K562 (cell line): ENCODE measurements around the gene TNF. TPM values are rescaled to one million over a fixed set of nuclear protein-coding genes. Genes with fewer than 3 reads are reported as not detected.

ENCODE experiments used
- GTF2A2 ChIP-seq: IDR thresholded peaks from 2 replicates; pipeline ENCODE4 v1.6.1; 2016; ENCODE audit warnings: mild to moderate bottlenecking, missing genetic modification characterization, missing compliant biosample characterization
- KLF6 ChIP-seq: fragments of 250-450 bp; sonication (Bioruptor Pico); IDR thresholded peaks from 2 replicates; pipeline ENCODE4 v1.4.0; 2020; ENCODE audit warnings: mild to moderate bottlenecking, moderate library complexity, borderline replicate concordance
- REST ChIP-seq, 2 experiments: fragments of 450-650 bp; formaldehyde crosslinking in 1 of 2; IDR thresholded peaks; 2 replicates each; pipeline versions ENCODE4 v1.4.0 to v1.6.1; 2014 to 2020; ENCODE audit warnings: mild to moderate bottlenecking in 2 of 2, borderline replicate concordance in 1 of 2, low read depth in 1 of 2
- THAP12 ChIP-seq: fragments of 250-450 bp; sonication (Bioruptor Pico); IDR thresholded peaks from 2 replicates; pipeline ENCODE4 v1.9.0; 2021; ENCODE audit warnings: mild to moderate bottlenecking, inconsistent platforms
- ZMIZ1 ChIP-seq, 2 experiments: fragments of 150-350 bp in 1 of 2; IDR thresholded peaks; 2 replicates each; pipeline ENCODE4 v1.6.1; 2012 to 2016; ENCODE audit warnings: low read depth in 2 of 2, low read length in 2 of 2, mild to moderate bottlenecking in 1 of 2, moderate library complexity in 1 of 2
- ZNF316 ChIP-seq: fragments of 450-650 bp; IDR thresholded peaks from 2 replicates; pipeline ENCODE4 v1.6.1; 2016
- ZNF354B ChIP-seq: fragments of 250-450 bp; sonication (Bioruptor Pico); IDR thresholded peaks from 2 replicates; pipeline ENCODE4 v1.4.0; 2020
- ZNF511 ChIP-seq: sonication (generic); formaldehyde crosslinking; IDR thresholded peaks from 2 replicates; pipeline ENCODE4 v1.8.0; 2022; ENCODE audit warnings: mild to moderate bottlenecking, missing genetic modification reagents
- ZNF717 ChIP-seq: fragments of 250-450 bp; sonication (Bioruptor Pico); IDR thresholded peaks from 2 replicates; pipeline ENCODE4 v1.5.0; 2021
- polyA plus RNA-seq, 8 experiments: library from polyadenylated mRNA; depleted of rRNA in 4 of 8; stranded (reverse) in 5 of 8; unstranded in 3 of 8; fragments of >200 nt; fragmentation: Nextera tagmentation in 2 of 8; fragmentation: Illumina TruSeq in 1 of 8; extraction: Ambion mirVana in 2 of 8; extraction: Trizol in 1 of 8; gene quantifications; 2 replicates each; pipeline versions ENCODE4 v1.2.1 to v1.2.3, GENCODE V29; 2011 to 2014; ENCODE audit warnings: inconsistent platforms in 1 of 8, missing spikeins in 1 of 8
- total RNA-seq, 7 experiments: library from RNA; depleted of rRNA in 6 of 7; stranded (reverse); fragments of >200 nt in 6 of 7; fragmentation: Illumina TruSeq in 2 of 7; extraction: Trizol in 2 of 7; gene quantifications; 2 replicates each; pipeline versions ENCODE4 v1.2.1 to v1.2.3, GENCODE V29; 2011 to 2021; ENCODE audit warnings: low replicate concordance in 1 of 7

TNF gene
- total and polyA plus RNA-seq, 9 of the 15 experiments (the other 6 are each of a cell fraction or from before 2014, with no cell fraction given), result 0.08 to 0.40 TPM; not detected in 7

- 0 out of 2 replicates have a peak, but pooled peaks have one; percentile 23 for TF ChIP-seq ZNF316
- peak; percentile 86; the same call in 1 of the 2 replicates for TF ChIP-seq KLF6
- peak; percentile 75 for TF ChIP-seq THAP12
- peak; percentile 89 for TF ChIP-seq GTF2A2 (tag)
- no peak for TF ChIP-seq ZNF354B (CRISPR knock-in tag)
- peak; percentile 29; the same call in 1 of the 2 replicates for TF ChIP-seq ZNF717
- peak in 1 of 2 experiments; percentile 24; a peak in 1 of 4 replicates for TF ChIP-seq ZMIZ1 (IDR thresholded peaks at IDR 0.05; ENCODE audit: low read depth in 2 of 2, low read length in 2 of 2)
- TF ChIP-seq REST (IDR thresholded peaks at IDR 0.05; ENCODE audit: borderline replicate concordance), result no peak
- TF ChIP-seq REST (CRISPR knock-in tag; IDR thresholded peaks at IDR 0.05; ENCODE audit: low read depth), result peak; percentile 65; the same call in 1 of the 2 replicates
- peak; percentile 93; the same call in 1 of the 2 replicates for TF ChIP-seq ZNF511
Observed at GRCh38 chr6:31620586-31621319, 45.4 kb downstream of the TNF start, which contains the start of gene PRRC2A (continued).
